B cell (primary cell): ENCODE results near the gene FXYD1. TPM values are rescaled to one million over a fixed set of nuclear protein-coding genes. Genes with fewer than 3 reads are reported as not detected.

Source experiments
- ATAC-seq: fragments of 200-7000 bp; cut with Tn5 transposase; one replicate; pipeline ENCODE4 v1.10.0; 2021; ENCODE audit warnings: low read depth, mild to moderate bottlenecking, moderate number of reproducible peaks, moderate library complexity
- CTCF ChIA-PET: fragments of 350-600 bp; sonication (Branson Sonifier 250); formaldehyde crosslinking; loops from one replicate; lab custom pipeline; 2021; ENCODE audit warnings: antibody characterized with exemption, inconsistent platforms; lab: Charles Lee
- POLR2A ChIA-PET: fragments of 350-600 bp; sonication (Branson Sonifier 250); formaldehyde crosslinking; loops from one replicate; lab custom pipeline; 2021; ENCODE audit warnings: antibody characterized with exemption; lab: Charles Lee
- DNase-seq: peaks from one replicate; pipeline ENCODE4 v3.0.0; 2013
- H2AFZ ChIP-seq: 2 replicates; pipeline ENCODE4 v1.6.1; 2012; ENCODE audit warnings: mild to moderate bottlenecking, low read depth, low read length; ENCODE audit not compliant: insufficient read depth, poor library complexity, severe bottlenecking
- H3K27ac ChIP-seq, 2 donors: 1 replicate in 1 of 2; 2 replicates in 1 of 2; pipeline ENCODE4 v1.5.1; 2012 to 2013; ENCODE audit warnings: low read length in 2 of 2, mild to moderate bottlenecking in 2 of 2, moderate library complexity in 1 of 2
- H3K27me3 ChIP-seq, 4 experiments: fragments of 200-600 bp in 1 of 4; sonication (generic) in 1 of 4; replicated peaks in 1 of 4; 1 replicate in 2 of 4; 2 replicates in 2 of 4; pipeline versions ENCODE4 v1.6.1 to v1.7.0; 2013 to 2016; ENCODE audit warnings: low read length in 3 of 4, mild to moderate bottlenecking in 2 of 4, mixed read lengths in 1 of 4, moderate library complexity in 1 of 4; ENCODE audit not compliant: insufficient read depth in 4 of 4, control insufficient read depth in 3 of 4; ENCODE audit errors: control extremely low read depth in 1 of 4
- H3K36me3 ChIP-seq, 2 experiments: replicated peaks in 1 of 2; 1 replicate in 1 of 2; 2 replicates in 1 of 2; pipeline versions ENCODE4 v1.6.1 to v1.7.1; 2013; ENCODE audit warnings: low read length in 1 of 2; ENCODE audit not compliant: insufficient read depth in 2 of 2, control insufficient read depth in 1 of 2; ENCODE audit errors: control extremely low read depth in 1 of 2, extremely low read depth in 1 of 2
- H3K4me1 ChIP-seq, 2 donors: fragments of 200-600 bp in 1 of 2; sonication (generic) in 1 of 2; 1 replicate in 1 of 2; 2 replicates in 1 of 2; pipeline versions ENCODE4 v1.5.1 to v1.6.1; 2013 to 2017; ENCODE audit warnings: low read length in 2 of 2; ENCODE audit not compliant: control insufficient read depth in 2 of 2, insufficient read depth in 2 of 2
- H3K4me2 ChIP-seq: replicated peaks from 2 replicates; pipeline ENCODE3; 2012; ENCODE audit warnings: mild to moderate bottlenecking, low read depth, low read length; ENCODE audit not compliant: poor library complexity, severe bottlenecking
- H3K4me3 ChIP-seq, 5 experiments: fragments of 200-600 bp in 1 of 5; sonication (generic) in 1 of 5; 1 replicate in 3 of 5; 2 replicates in 2 of 5; pipeline versions ENCODE4 v1.5.1 to v1.7.0; 2011 to 2016; ENCODE audit warnings: low read length in 4 of 5, mild to moderate bottlenecking in 4 of 5, low read depth in 2 of 5, control low read depth in 1 of 5, moderate library complexity in 1 of 5; ENCODE audit not compliant: insufficient read depth in 1 of 5; ENCODE audit errors: control extremely low read depth in 1 of 5, extremely low read depth in 1 of 5
- H3K79me2 ChIP-seq: fragments of 200-600 bp; sonication (generic); one replicate; pipeline ENCODE4 v1.6.0; 2016; ENCODE audit warnings: low read length; ENCODE audit not compliant: control insufficient read depth, insufficient read depth
- H3K9ac ChIP-seq: fragments of 200-600 bp; sonication (generic); 2 replicates; pipeline ENCODE4 v1.6.1; 2017; ENCODE audit warnings: mild to moderate bottlenecking, low read length, moderate library complexity
- H3K9me3 ChIP-seq, 3 donors: one replicate each; pipeline versions ENCODE4 v1.6.1 to v1.7.1; 2013; ENCODE audit warnings: low read length in 2 of 3; ENCODE audit not compliant: control insufficient read depth in 2 of 3, insufficient read depth in 1 of 3; ENCODE audit errors: control extremely low read depth in 1 of 3
- H4K20me1 ChIP-seq: 2 replicates; pipeline ENCODE4 v1.6.0; 2012; ENCODE audit warnings: mild to moderate bottlenecking, low read length; ENCODE audit not compliant: insufficient read depth, control insufficient read depth, poor library complexity, severe bottlenecking
- H3K27ac Mint-ChIP-seq: one replicate; pipeline ENCODE4 v1.8.0; 2021; ENCODE audit warnings: mixed read lengths
- H3K27me3 Mint-ChIP-seq: one replicate; pipeline ENCODE4 v1.8.0; 2021; ENCODE audit warnings: mixed read lengths
- H3K4me1 Mint-ChIP-seq: one replicate; pipeline ENCODE4 v1.8.0; 2021; ENCODE audit warnings: mixed read lengths
- H3K4me3 Mint-ChIP-seq: one replicate; pipeline ENCODE4 v1.8.0; 2021; ENCODE audit warnings: mixed read lengths
- H3K9me3 Mint-ChIP-seq: one replicate; pipeline ENCODE4 v1.8.0; 2022; ENCODE audit warnings: mixed read lengths; ENCODE audit not compliant: insufficient read depth
- CTCF ChIP-seq: fragments of 200-600 bp; IDR thresholded peaks from one replicate; pipeline ENCODE4 v1.8.0; 2022; ENCODE audit warnings: antibody characterized with exemption, mild to moderate bottlenecking
- EZH2 ChIP-seq: IDR thresholded peaks from 2 replicates; pipeline ENCODE4 v1.6.1; 2012; ENCODE audit warnings: borderline replicate concordance, low read depth, mild to moderate bottlenecking, moderate library complexity, low read length; ENCODE audit not compliant: insufficient read depth, poor library complexity, severe bottlenecking
- WGBS: methylation state at CpG from one replicate; pipeline ENCODE4 v1.1.5; 2013; ENCODE audit warnings: missing lambda C conversion rate; ENCODE audit not compliant: insufficient coverage; 5-methylcytosine and 5-hydroxymethylcytosine counted together
- intact Hi-C: fragments of 100-400 bp; cut with micrococcal nuclease; formaldehyde crosslinking; loops from one replicate; pipeline ENCODE4 v1.10.0; 2022
- polyA plus RNA-seq: library from polyadenylated mRNA; depleted of rRNA; stranded (reverse); fragments of >200 nt; gene quantifications from 2 replicates; pipeline ENCODE4 v1.2.3, GENCODE V29; 2012
- total RNA-seq, 2 donors: library from RNA; stranded (reverse); fragments of 120-200 nt in 1 of 2; gene quantifications; 1 replicate in 1 of 2; 2 replicates in 1 of 2; pipeline versions ENCODE4 v1.2.3 to v1.2.4, GENCODE V29; 2013 to 2022

FXYD1 gene
- total and polyA plus RNA-seq, 2 donors (not counting 1 experiment from before 2014, with no cell fraction given), result 3.1 to 4.7 TPM

- Histone ChIP-seq H3K27ac (peak overlapping the region; percentile 66 to 74), H3K9me3 (peaks cover 0 to 8% (median under 1%) of the 10 kb centered on the region in 3 donors), H3K4me1 (peaks cover 21 to 25% of the 10 kb centered on the region in 2 donors), H3K9ac (no peak overlapping the region), H3K27me3 (no peaks in the 10 kb centered on the region), H3K36me3 (peaks cover 2 to 69% of the 10 kb centered on the region in 2 experiments), H3K4me2 (peak overlapping the region; percentile 56), H2AFZ (peak overlapping the region; percentile 23), H3K4me3 (no peak overlapping the region), H4K20me1 (peaks cover 13% of the 10 kb centered on the region), H3K79me2 (peaks cover 4% of the 10 kb centered on the region)
- intact Hi-C loops, result no loop called here
- no peaks in the 10 kb centered on the region for H3K9me3 Mint-ChIP-seq
- H3K27me3 Mint-ChIP-seq, result no peaks in the 10 kb centered on the region
- peak overlapping the region; percentile 37 for H3K4me3 Mint-ChIP-seq
- no peak for TF ChIP-seq EZH2
- TF ChIP-seq CTCF, result no peak
- ATAC-seq (no peak), DNase-seq (peak; percentile 40)
- peaks cover 35% of the 10 kb centered on the region for H3K4me1 Mint-ChIP-seq
- ChIA-PET POLR2A (interaction anchor here (0.7 to 1.5 kb wide), 3 partner anchors 26 to 91 kb away, joined by 3 to 4 read pairs (median 3); no protein-coding TSS in a partner anchor), CTCF (interaction anchor here (0.7 to 2.0 kb wide), 9 partner anchors 14 to 114 kb away, joined by 3 to 10 read pairs (median 3); partner anchors contain the start of gene FXYD5)
- peak overlapping the region; percentile 92 for H3K27ac Mint-ChIP-seq
- WGBS, result no CpG with 5 or more reads among the region's 5 CpGs
Measured at GRCh38 chr19:35167251-35168119, 28.9 kb downstream of the FXYD1 start.
